B cell (primary cell): ENCODE results near the gene SEMA7A. TPM values are rescaled to one million over a fixed set of nuclear protein-coding genes. Genes with fewer than 3 reads are reported as not detected.
"Not testable (repeated sequence)": the region's sequence is repeated elsewhere in the genome, so short reads cannot be mapped to it uniquely, and the experiment has no call there.

Source experiments
- ATAC-seq: fragments of 200-7000 bp; cut with Tn5 transposase; one replicate; pipeline ENCODE4 v1.10.0; 2021; ENCODE audit warnings: low read depth, mild to moderate bottlenecking, moderate number of reproducible peaks, moderate library complexity
- CTCF ChIA-PET: fragments of 350-600 bp; sonication (Branson Sonifier 250); formaldehyde crosslinking; loops from one replicate; lab custom pipeline; 2021; ENCODE audit warnings: antibody characterized with exemption, inconsistent platforms; lab: Charles Lee
- POLR2A ChIA-PET: fragments of 350-600 bp; sonication (Branson Sonifier 250); formaldehyde crosslinking; loops from one replicate; lab custom pipeline; 2021; ENCODE audit warnings: antibody characterized with exemption; lab: Charles Lee
- DNase-seq: peaks from one replicate; pipeline ENCODE4 v3.0.0; 2013
- H2AFZ ChIP-seq: 2 replicates; pipeline ENCODE4 v1.6.1; 2012; ENCODE audit warnings: mild to moderate bottlenecking, low read depth, low read length; ENCODE audit not compliant: insufficient read depth, poor library complexity, severe bottlenecking
- H3K27ac ChIP-seq, 2 donors: 1 replicate in 1 of 2; 2 replicates in 1 of 2; pipeline ENCODE4 v1.5.1; 2012 to 2013; ENCODE audit warnings: low read length in 2 of 2, mild to moderate bottlenecking in 2 of 2, moderate library complexity in 1 of 2
- H3K27me3 ChIP-seq, 4 experiments: fragments of 200-600 bp in 1 of 4; sonication (generic) in 1 of 4; replicated peaks in 1 of 4; 1 replicate in 2 of 4; 2 replicates in 2 of 4; pipeline versions ENCODE4 v1.6.1 to v1.7.0; 2013 to 2016; ENCODE audit warnings: low read length in 3 of 4, mild to moderate bottlenecking in 2 of 4, mixed read lengths in 1 of 4, moderate library complexity in 1 of 4; ENCODE audit not compliant: insufficient read depth in 4 of 4, control insufficient read depth in 3 of 4; ENCODE audit errors: control extremely low read depth in 1 of 4
- H3K36me3 ChIP-seq, 2 experiments: replicated peaks in 1 of 2; 1 replicate in 1 of 2; 2 replicates in 1 of 2; pipeline versions ENCODE4 v1.6.1 to v1.7.1; 2013; ENCODE audit warnings: low read length in 1 of 2; ENCODE audit not compliant: insufficient read depth in 2 of 2, control insufficient read depth in 1 of 2; ENCODE audit errors: control extremely low read depth in 1 of 2, extremely low read depth in 1 of 2
- H3K4me1 ChIP-seq, 2 donors: fragments of 200-600 bp in 1 of 2; sonication (generic) in 1 of 2; 1 replicate in 1 of 2; 2 replicates in 1 of 2; pipeline versions ENCODE4 v1.5.1 to v1.6.1; 2013 to 2017; ENCODE audit warnings: low read length in 2 of 2; ENCODE audit not compliant: control insufficient read depth in 2 of 2, insufficient read depth in 2 of 2
- H3K4me2 ChIP-seq: replicated peaks from 2 replicates; pipeline ENCODE3; 2012; ENCODE audit warnings: mild to moderate bottlenecking, low read depth, low read length; ENCODE audit not compliant: poor library complexity, severe bottlenecking
- H3K4me3 ChIP-seq, 5 experiments: fragments of 200-600 bp in 1 of 5; sonication (generic) in 1 of 5; 1 replicate in 3 of 5; 2 replicates in 2 of 5; pipeline versions ENCODE4 v1.5.1 to v1.7.0; 2011 to 2016; ENCODE audit warnings: low read length in 4 of 5, mild to moderate bottlenecking in 4 of 5, low read depth in 2 of 5, control low read depth in 1 of 5, moderate library complexity in 1 of 5; ENCODE audit not compliant: insufficient read depth in 1 of 5; ENCODE audit errors: control extremely low read depth in 1 of 5, extremely low read depth in 1 of 5
- H3K79me2 ChIP-seq: fragments of 200-600 bp; sonication (generic); one replicate; pipeline ENCODE4 v1.6.0; 2016; ENCODE audit warnings: low read length; ENCODE audit not compliant: control insufficient read depth, insufficient read depth
- H3K9ac ChIP-seq: fragments of 200-600 bp; sonication (generic); 2 replicates; pipeline ENCODE4 v1.6.1; 2017; ENCODE audit warnings: mild to moderate bottlenecking, low read length, moderate library complexity
- H3K9me3 ChIP-seq, 3 donors: one replicate each; pipeline versions ENCODE4 v1.6.1 to v1.7.1; 2013; ENCODE audit warnings: low read length in 2 of 3; ENCODE audit not compliant: control insufficient read depth in 2 of 3, insufficient read depth in 1 of 3; ENCODE audit errors: control extremely low read depth in 1 of 3
- H4K20me1 ChIP-seq: 2 replicates; pipeline ENCODE4 v1.6.0; 2012; ENCODE audit warnings: mild to moderate bottlenecking, low read length; ENCODE audit not compliant: insufficient read depth, control insufficient read depth, poor library complexity, severe bottlenecking
- H3K27ac Mint-ChIP-seq: one replicate; pipeline ENCODE4 v1.8.0; 2021; ENCODE audit warnings: mixed read lengths
- H3K27me3 Mint-ChIP-seq: one replicate; pipeline ENCODE4 v1.8.0; 2021; ENCODE audit warnings: mixed read lengths
- H3K4me1 Mint-ChIP-seq: one replicate; pipeline ENCODE4 v1.8.0; 2021; ENCODE audit warnings: mixed read lengths
- H3K4me3 Mint-ChIP-seq: one replicate; pipeline ENCODE4 v1.8.0; 2021; ENCODE audit warnings: mixed read lengths
- H3K9me3 Mint-ChIP-seq: one replicate; pipeline ENCODE4 v1.8.0; 2022; ENCODE audit warnings: mixed read lengths; ENCODE audit not compliant: insufficient read depth
- CTCF ChIP-seq: fragments of 200-600 bp; IDR thresholded peaks from one replicate; pipeline ENCODE4 v1.8.0; 2022; ENCODE audit warnings: antibody characterized with exemption, mild to moderate bottlenecking
- EZH2 ChIP-seq: IDR thresholded peaks from 2 replicates; pipeline ENCODE4 v1.6.1; 2012; ENCODE audit warnings: borderline replicate concordance, low read depth, mild to moderate bottlenecking, moderate library complexity, low read length; ENCODE audit not compliant: insufficient read depth, poor library complexity, severe bottlenecking
- WGBS: methylation state at CpG from one replicate; pipeline ENCODE4 v1.1.5; 2013; ENCODE audit warnings: missing lambda C conversion rate; ENCODE audit not compliant: insufficient coverage; 5-methylcytosine and 5-hydroxymethylcytosine counted together
- intact Hi-C: fragments of 100-400 bp; cut with micrococcal nuclease; formaldehyde crosslinking; loops from one replicate; pipeline ENCODE4 v1.10.0; 2022
- polyA plus RNA-seq: library from polyadenylated mRNA; depleted of rRNA; stranded (reverse); fragments of >200 nt; gene quantifications from 2 replicates; pipeline ENCODE4 v1.2.3, GENCODE V29; 2012
- total RNA-seq, 2 donors: library from RNA; stranded (reverse); fragments of 120-200 nt in 1 of 2; gene quantifications; 1 replicate in 1 of 2; 2 replicates in 1 of 2; pipeline versions ENCODE4 v1.2.3 to v1.2.4, GENCODE V29; 2013 to 2022

SEMA7A gene
- total and polyA plus RNA-seq, 2 donors (not counting 1 experiment from before 2014, with no cell fraction given): 42.0 to 44.2 TPM

GRCh38 chr15:74460298-74460697 is 26.5 kb upstream of the SEMA7A start:
- DNase-seq: no peak
- H3K4me1 Mint-ChIP-seq: peaks cover 37% of the 10 kb centered on the region
- 30% methylated on average over 2 of the region's 2 CpGs for WGBS

GRCh38 chr15:74459798-74460197 is 26.0 kb upstream of the SEMA7A start:
- intact Hi-C loops: loop anchor here (2.0 to 5.0 kb wide), 4 partner anchors 63 to 479 kb away; partner anchors contain the start of genes COX5A, PML and STOML1
- ATAC-seq, DNase-seq, H3K9me3 ChIP-seq, H4K20me1 ChIP-seq, H3K27me3 ChIP-seq, H3K27me3 Mint-ChIP-seq, H3K27ac Mint-ChIP-seq, H3K9ac ChIP-seq, H3K9me3 Mint-ChIP-seq: not testable (repeated sequence)
- peak overlapping the region in 1 of 5 experiments; percentile 90 for H3K4me3 ChIP-seq
- Mint-ChIP-seq H3K4me3 (peak overlapping the region; percentile 92), H3K4me1 (peaks cover 35% of the 10 kb centered on the region)
- H3K4me1 ChIP-seq: peaks cover 30 to 37% of the 10 kb centered on the region in 2 donors
- peaks cover 0 to 29% of the 10 kb centered on the region in 2 experiments for H3K36me3 ChIP-seq
- H3K27ac ChIP-seq: peak overlapping the region; percentile 77 to 80
- H3K79me2 ChIP-seq: peaks cover 47% of the 10 kb centered on the region
- peak overlapping the region; percentile 87 for H3K4me2 ChIP-seq
- WGBS: 79% methylated on average over 11 of the region's 14 CpGs
- H2AFZ ChIP-seq: peak overlapping the region; percentile 98
- POLR2A ChIA-PET: interaction anchor here (0.6 kb wide), 1 partner anchor 988 kb away, joined by 3 read pairs; no protein-coding TSS in a partner anchor
- CTCF ChIA-PET: interaction anchor here (0.8 to 6.1 kb wide), 8 partner anchors 21 to 309 kb away, joined by 3 to 54 read pairs (median 4); no protein-coding TSS in a partner anchor

More at GRCh38 chr15:74460298-74460697, 26.5 kb upstream of the SEMA7A start:
- H3K9ac ChIP-seq: peak overlapping the region; percentile 90
- Mint-ChIP-seq H3K9me3 (no peaks in the 10 kb centered on the region), H3K27ac (peak overlapping the region; percentile 76), H3K4me3 (peak overlapping the region; percentile 92), H3K27me3 (no peaks in the 10 kb centered on the region)
- H3K4me2 ChIP-seq: peak overlapping the region; percentile 87
- H3K9me3 ChIP-seq: no peaks in the 10 kb centered on the region
- TF ChIP-seq EZH2: no peak
- TF ChIP-seq CTCF: no peak
- peaks cover 30 to 40% of the 10 kb centered on the region in 2 donors for H3K4me1 ChIP-seq
- no peaks in the 10 kb centered on the region for H4K20me1 ChIP-seq
- H3K4me3 ChIP-seq: peak overlapping the region; percentile 78 to 99 (median 90)
- no peak for ATAC-seq
- H3K79me2 ChIP-seq: peaks cover 47% of the 10 kb centered on the region
- H2AFZ ChIP-seq: peak overlapping the region; percentile 98
- intact Hi-C loops: loop anchor here (2.0 to 5.0 kb wide), 4 partner anchors 63 to 479 kb away; partner anchors contain the start of genes COX5A, PML and STOML1
- ChIA-PET POLR2A (interaction anchor here (0.6 to 1.5 kb wide), 5 partner anchors 57 to 988 kb away, joined by 3 to 8 read pairs (median 4); no protein-coding TSS in a partner anchor), CTCF (interaction anchor here (0.8 to 6.1 kb wide), 11 partner anchors 18 to 308 kb away, joined by 3 to 54 read pairs (median 4); no protein-coding TSS in a partner anchor)
- H3K27me3 ChIP-seq: no peaks in the 10 kb centered on the region
- peak overlapping the region; percentile 77 to 80 for H3K27ac ChIP-seq
- peaks cover 0 to 27% of the 10 kb centered on the region in 2 experiments for H3K36me3 ChIP-seq
